Measurements from ENCODE around the gene DHPS. TPM values are rescaled to one million over a fixed set of nuclear protein-coding genes. Genes with fewer than 3 reads are reported as not detected.

DHPS gene
- total and polyA plus RNA-seq, 2 donors (not counting 3 experiments of a cell fraction or from before 2014, with no cell fraction given), result 68.4 to 90.1 TPM

DNA sequence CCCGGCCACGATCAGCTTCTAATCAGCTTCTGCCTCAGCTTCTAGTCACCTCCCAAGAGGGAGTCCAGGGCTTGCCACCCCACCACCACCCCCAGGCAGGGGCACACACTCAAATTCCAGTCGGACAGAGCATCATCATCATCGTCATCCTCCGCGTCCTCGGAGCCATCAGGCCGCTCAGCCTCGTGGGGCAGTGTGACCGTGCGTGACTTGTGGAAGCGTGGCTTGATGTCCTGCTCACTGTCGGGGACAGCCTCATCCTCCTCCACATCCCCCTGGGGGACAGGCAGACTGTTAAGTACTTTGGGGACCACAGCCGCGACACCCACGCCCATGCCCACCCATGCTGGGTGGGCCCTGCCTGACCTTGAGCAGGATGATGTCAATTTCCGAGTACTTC is 29.5 kb upstream of the DHPS start:
- H3K9ac ChIP-seq (replicated peaks; ENCODE audit: extremely low read depth, insufficient read depth, low read length), result no peak overlapping the region
- dilution Hi-C loops (cut with MboI; ENCODE audit: extremely low pct_ligation_motif_present, low sequenced_read_pairs) (no loop called here), intact Hi-C loops (cut with micrococcal nuclease) (loop anchor here (1.0 kb wide), 1 partner anchor 46 kb away; no protein-coding TSS in a partner anchor)
- CTCF ChIA-PET, result no interaction called here
- peaks cover 15% of the 10 kb centered on the region for H3K79me2 ChIP-seq (ENCODE audit: control insufficient read depth, insufficient read depth, low read length)
- BruUV-seq (replicated peaks), result no TSS peak
- H3K27ac ChIP-seq (ENCODE audit: insufficient read depth, low read depth, low read length), result no peak overlapping the region
- no peak overlapping the region for H3K4me2 ChIP-seq (ENCODE audit: insufficient read depth, low read length)
- H3K4me3 ChIP-seq (replicated peaks in 1 of 3; ENCODE audit: insufficient read depth in 1 of 3, low read depth in 1 of 3, low read length in 3 of 3), result no peak overlapping the region
- no peak for DNase-seq (ENCODE audit: low read depth, low spot score)
- no peaks in the 10 kb centered on the region for H3K9me1 ChIP-seq (replicated peaks; ENCODE audit: control insufficient read depth, extremely low read depth, insufficient read depth, low read length)
- no peak for FAIRE-seq
- POLR2A ChIA-PET, result no interaction called here
- no peaks in the 10 kb centered on the region for H3K27me3 ChIP-seq (ENCODE audit: control insufficient read depth in 2 of 2, insufficient read depth in 2 of 2, low read length in 2 of 2)
- H4K20me1 ChIP-seq (replicated peaks; ENCODE audit: control insufficient read depth, extremely low read depth, insufficient read depth, low read length), result no peaks in the 10 kb centered on the region
- peaks cover 29 to 44% of the 10 kb centered on the region in 2 experiments for H3K36me3 ChIP-seq (ENCODE audit: control insufficient read depth in 2 of 2, extremely low read depth in 1 of 2, insufficient read depth in 2 of 2, low read length in 2 of 2)
- H3K9me3 ChIP-seq (replicated peaks; ENCODE audit: control insufficient read depth, insufficient read depth, low read length), result no peaks in the 10 kb centered on the region
- TF ChIP-seq FOS (IDR thresholded peaks at IDR 0.05; ENCODE audit: borderline replicate concordance, insufficient read depth, low read length), result no peak
- no peak for TF ChIP-seq EZH2 (IDR thresholded peaks at IDR 0.05; ENCODE audit: borderline replicate concordance, low read depth, low read length, severe bottlenecking)
- no peak for TF ChIP-seq JUN (IDR thresholded peaks at IDR 0.05; ENCODE audit: borderline replicate concordance, insufficient read depth, insufficient read length, low read depth)
- TF ChIP-seq GATA2 (IDR thresholded peaks at IDR 0.05; ENCODE audit: insufficient read depth, insufficient read length, low read depth, low read length), result no peak
- TF ChIP-seq, protein P1, sequence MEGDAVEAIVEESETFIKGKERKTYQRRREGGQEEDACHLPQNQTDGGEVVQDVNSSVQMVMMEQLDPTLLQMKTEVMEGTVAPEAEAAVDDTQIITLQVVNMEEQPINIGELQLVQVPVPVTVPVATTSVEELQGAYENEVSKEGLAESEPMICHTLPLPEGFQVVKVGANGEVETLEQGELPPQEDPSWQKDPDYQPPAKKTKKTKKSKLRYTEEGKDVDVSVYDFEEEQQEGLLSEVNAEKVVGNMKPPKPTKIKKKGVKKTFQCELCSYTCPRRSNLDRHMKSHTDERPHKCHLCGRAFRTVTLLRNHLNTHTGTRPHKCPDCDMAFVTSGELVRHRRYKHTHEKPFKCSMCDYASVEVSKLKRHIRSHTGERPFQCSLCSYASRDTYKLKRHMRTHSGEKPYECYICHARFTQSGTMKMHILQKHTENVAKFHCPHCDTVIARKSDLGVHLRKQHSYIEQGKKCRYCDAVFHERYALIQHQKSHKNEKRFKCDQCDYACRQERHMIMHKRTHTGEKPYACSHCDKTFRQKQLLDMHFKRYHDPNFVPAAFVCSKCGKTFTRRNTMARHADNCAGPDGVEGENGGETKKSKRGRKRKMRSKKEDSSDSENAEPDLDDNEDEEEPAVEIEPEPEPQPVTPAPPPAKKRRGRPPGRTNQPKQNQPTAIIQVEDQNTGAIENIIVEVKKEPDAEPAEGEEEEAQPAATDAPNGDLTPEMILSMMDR (IDR thresholded peaks at IDR 0.05; ENCODE audit: extremely low read depth in 1 of 2, insufficient read depth in 1 of 2, low read depth in 1 of 2, low read length in 2 of 2), result no peak
- no peak for TF ChIP-seq POLR2A (IDR thresholded peaks at IDR 0.05; ENCODE audit: low read depth, low read length)
- TF ChIP-seq, protein P2, sequence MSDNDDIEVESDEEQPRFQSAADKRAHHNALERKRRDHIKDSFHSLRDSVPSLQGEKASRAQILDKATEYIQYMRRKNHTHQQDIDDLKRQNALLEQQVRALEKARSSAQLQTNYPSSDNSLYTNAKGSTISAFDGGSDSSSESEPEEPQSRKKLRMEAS (IDR thresholded peaks at IDR 0.05; ENCODE audit: insufficient read depth, insufficient read length), result no peak
- no peak for TF ChIP-seq POLR2AphosphoS5 (IDR thresholded peaks at IDR 0.05; ENCODE audit: insufficient read depth, low read depth, low read length)
- no peak for TF ChIP-seq MYC (IDR thresholded peaks at IDR 0.05; ENCODE audit: low read depth, low read length)
- no peaks in the 10 kb centered on the region for H3K4me1 ChIP-seq (ENCODE audit: control insufficient read depth, extremely low read depth, insufficient read depth, low read length)
- H2AFZ ChIP-seq (ENCODE audit: low read depth, low read length), result no peak overlapping the region
